GM18868 (cell line): ENCODE results near the gene HTR1E.
"Not testable (repeated sequence)": the region's sequence is repeated elsewhere in the genome, so short reads cannot be mapped to it uniquely, and the experiment has no call there.

Source experiments
- ATAC-seq: cut with Tn5 transposase; IDR thresholded peaks from one replicate; pipeline ENCODE4 v1.9.1; 2021; ENCODE audit warnings: mild to moderate bottlenecking, moderate library complexity; ENCODE audit not compliant: unreplicated experiment

The HTR1E gene, protein sequence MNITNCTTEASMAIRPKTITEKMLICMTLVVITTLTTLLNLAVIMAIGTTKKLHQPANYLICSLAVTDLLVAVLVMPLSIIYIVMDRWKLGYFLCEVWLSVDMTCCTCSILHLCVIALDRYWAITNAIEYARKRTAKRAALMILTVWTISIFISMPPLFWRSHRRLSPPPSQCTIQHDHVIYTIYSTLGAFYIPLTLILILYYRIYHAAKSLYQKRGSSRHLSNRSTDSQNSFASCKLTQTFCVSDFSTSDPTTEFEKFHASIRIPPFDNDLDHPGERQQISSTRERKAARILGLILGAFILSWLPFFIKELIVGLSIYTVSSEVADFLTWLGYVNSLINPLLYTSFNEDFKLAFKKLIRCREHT

DNA sequence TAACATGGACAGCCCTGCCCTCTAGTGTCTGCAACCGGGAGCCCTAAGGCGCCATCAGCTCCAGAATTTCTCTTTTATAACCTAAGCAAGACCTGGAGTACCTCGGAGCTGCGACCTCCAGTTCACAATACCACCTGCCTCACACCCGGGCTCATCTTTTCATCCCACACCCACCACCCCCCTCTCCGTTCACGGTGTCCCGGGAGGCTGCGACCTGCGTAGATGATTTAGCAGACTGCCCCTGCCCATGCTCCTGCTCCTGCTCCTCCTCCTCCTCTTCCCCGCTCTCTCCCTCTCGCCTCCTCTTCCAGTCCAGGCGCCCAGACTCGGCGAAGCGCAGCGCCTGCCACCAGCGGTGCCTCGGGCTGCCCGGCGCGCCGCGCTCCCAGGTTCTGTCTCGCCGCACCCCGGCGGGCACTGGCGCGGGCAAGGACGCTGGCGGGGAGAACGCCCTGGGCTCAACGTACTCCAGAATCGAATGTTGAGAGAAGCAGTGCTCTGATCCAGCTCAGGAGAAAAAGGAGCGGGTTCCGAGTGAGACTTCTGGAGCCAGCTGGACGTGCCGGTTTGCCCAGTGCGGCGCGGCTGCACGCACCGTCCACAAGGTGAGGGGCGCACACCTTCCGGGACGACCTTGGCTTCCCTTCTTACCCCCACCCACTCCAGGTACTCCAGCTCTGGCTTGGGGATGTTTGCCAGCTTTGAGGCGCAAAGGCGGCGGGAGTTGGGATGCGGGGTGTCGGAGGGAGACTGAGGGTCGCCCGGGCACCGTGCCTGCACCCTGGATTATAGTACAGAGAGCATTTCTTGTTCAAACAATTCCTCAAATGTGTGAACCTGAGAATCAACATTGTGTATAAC is at the start of gene HTR1E:
Gene HTR1E, plus strand, starts transcription at position 310 of the 861 bp plus-strand sequence. CDS start 77,807 bp downstream, outside the sequence.
- ATAC-seq: peak; percentile 65

DNA sequence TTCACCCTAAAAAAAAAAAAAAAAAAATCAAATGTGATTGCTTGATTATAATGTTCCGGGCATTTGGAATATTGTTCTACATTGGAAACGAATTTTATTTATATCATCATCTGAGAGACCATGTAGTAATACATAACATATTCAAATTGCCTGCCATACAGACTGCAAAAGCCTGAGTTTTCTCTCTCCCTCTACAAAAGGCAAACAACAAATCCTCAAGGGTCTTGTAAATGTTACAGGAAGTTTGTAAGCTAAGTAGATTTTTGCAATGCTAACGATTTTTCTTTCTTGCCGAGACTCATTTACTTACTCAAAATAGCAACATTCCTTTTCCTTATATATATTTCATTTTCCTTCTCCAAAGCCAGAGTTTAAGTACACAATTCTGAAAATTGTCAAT is 49.0 kb upstream of the HTR1E start:
- ATAC-seq: no peak

DNA sequence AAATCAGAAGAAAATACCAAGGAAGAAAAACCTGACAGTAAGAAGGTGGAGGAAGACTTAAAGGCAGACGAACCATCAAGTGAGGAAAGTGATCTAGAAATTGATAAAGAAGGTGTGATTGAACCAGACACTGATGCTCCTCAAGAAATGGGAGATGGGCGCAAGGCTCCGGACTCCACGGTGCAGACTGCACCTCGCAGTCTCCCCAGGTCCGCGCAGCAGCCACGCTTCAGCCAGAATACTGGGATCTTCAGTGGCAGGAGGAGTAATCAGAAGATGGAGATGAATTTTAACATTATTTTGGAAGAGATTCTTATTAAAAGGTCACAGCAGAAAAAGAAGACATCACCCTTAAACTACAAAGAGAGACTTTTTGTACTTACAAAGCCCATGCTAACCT is 40.1 kb upstream of the HTR1E start:
- ATAC-seq: not testable (repeated sequence)

DNA sequence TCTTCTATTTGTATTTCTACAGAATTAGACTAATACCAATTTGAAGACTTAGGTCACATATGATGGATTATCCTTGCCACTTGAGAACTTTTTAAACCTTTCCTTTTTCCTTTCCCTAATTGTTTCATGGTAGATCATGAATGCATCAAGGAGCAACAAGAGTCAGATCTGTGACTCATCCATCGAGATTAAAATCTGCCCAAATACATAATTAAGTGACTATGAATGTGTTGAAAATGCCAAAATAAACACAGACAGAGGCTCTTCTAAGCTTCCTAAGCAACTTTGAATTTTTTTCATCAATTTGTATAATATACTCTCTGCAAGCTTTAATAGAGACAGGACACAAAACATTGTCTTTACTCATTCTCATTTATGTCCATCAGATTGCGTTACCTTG is 23.5 kb upstream of the HTR1E start:
- ATAC-seq: no peak

DNA sequence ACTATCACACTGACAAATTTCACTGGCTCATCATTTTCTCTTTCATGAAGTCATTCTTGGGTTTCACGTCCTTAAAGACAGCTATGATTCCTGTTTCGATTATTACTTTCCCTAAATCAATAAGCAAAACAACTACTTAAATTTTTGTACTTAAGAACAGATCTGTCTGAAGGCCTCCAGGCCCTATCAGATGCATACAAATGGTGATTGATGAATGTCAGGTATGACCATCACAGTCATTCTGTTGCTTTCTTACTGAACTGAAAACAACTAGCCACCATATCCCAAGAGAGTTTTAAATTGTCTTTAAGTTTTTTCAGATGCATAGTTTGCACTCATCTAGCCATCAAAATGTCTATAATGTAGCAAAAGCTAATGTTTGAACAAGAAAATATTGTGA is 20.9 kb upstream of the HTR1E start:
- ATAC-seq: no peak

DNA sequence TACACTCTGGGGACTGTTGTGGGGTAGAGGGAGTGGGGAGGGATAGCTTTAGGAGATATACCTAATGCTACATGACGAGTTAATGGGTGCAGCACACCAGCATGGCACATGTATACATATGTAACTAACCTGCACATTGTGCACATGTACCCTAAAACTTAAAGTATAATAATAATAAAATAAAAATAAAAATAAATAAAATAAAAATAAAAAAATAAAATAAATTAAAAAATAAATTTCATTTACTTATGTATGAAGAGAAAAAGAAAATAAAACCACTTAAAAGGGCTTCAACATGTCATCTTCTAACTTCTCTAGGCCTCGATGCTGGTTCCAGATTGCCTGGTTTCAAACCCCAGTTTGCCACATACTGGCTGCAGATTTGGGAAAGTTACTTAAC is 10.2 kb upstream of the HTR1E start:
- not testable (repeated sequence) for ATAC-seq

DNA sequence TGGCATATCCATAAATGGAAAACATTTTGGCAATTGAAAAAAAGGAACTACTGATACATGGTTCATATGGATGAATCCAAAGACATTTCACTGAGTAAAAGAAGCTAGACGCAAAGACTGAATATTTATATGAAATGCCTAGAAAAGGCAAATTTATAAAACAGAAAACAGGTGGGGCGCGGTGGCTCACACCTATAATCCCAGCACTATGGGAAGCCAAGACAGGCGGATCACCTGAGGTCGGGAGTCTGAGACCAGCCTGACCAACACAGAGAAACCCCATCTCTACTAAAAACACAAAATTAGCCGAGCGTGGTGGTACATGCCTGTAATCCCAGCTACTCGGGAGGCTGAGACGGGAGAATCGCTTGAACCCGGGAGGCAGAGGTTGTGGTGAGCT is 9.5 kb upstream of the HTR1E start:
- not testable (repeated sequence) for ATAC-seq

DNA sequence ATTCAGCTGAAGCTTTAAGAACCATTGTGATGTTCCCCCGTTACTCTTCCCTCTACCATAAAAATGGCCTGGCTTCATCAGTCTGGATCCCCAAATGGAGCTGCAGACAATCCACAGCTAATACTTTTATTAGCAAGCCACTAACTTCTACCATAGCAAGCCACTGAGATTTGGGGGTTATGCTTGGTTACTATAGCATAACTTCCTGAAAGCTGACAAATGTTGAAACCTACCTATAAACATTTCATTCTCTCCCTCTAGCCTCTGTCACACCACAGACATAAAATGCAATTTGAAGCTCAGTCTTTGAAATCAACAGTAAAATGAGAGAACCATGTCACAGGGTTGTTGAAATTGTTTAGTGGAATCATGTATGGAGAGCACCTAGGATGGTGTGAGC is 3.0 kb upstream of the HTR1E start:
- peak; percentile 68 for ATAC-seq

DNA sequence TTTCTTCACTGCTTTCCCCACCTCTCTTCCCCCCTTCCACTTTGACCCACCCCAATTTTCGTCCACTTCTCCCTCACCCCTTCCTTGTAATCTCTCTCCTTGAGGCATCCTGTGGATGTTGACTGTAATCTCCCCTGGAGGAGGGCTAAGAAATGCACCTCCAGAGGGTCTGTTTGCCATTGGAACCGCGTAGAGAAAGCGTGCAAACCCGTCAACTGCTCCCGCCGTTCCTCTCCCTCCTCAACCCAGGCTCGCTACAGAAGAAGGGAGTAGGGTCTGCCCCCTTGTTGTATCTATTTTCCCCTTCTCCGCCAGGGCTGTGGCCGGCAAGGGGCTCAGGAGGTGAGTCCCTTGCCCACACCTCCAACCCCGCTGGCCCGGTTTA is 502 bp upstream of the HTR1E start:
- no peak for ATAC-seq

DNA sequence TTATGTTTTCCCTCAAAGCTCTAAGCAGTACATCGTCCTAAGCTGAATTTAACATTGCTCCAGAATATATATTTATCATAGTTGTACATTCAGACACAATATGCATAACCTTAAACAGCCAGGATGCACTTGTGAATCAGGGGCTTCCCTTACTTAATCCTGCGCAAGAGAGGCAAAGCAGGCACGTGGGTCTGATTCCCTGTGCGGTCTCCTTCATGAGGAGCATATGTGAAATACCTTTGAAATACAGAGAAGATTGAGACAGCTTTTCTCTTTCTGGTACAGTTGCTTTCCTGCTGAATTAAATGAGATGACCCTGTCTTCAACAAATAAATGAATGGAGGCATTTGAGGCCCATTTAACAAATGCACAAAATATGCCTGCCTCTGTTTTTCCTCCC is 1.5 kb downstream of the HTR1E start:
- ATAC-seq: no peak

DNA sequence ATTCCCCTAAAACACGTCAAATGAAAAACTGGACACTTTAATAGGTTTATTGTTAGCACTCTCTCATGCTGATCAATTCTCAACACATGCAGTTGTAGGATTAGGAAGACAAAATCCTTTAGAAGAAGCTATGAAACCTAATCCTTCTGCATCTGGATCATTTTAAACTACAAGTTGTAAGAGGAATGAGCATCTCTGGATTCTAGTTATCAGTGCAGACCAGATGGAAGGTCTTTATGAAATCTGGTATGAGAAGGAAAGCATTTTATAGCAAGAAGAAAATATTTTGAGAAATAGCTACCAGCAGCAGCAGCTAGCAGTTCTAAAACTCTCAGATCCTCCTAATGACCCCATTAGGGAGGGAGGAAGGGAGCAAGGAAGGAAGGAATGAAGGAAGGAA is 4.1 kb downstream of the HTR1E start:
- no peak for ATAC-seq

DNA sequence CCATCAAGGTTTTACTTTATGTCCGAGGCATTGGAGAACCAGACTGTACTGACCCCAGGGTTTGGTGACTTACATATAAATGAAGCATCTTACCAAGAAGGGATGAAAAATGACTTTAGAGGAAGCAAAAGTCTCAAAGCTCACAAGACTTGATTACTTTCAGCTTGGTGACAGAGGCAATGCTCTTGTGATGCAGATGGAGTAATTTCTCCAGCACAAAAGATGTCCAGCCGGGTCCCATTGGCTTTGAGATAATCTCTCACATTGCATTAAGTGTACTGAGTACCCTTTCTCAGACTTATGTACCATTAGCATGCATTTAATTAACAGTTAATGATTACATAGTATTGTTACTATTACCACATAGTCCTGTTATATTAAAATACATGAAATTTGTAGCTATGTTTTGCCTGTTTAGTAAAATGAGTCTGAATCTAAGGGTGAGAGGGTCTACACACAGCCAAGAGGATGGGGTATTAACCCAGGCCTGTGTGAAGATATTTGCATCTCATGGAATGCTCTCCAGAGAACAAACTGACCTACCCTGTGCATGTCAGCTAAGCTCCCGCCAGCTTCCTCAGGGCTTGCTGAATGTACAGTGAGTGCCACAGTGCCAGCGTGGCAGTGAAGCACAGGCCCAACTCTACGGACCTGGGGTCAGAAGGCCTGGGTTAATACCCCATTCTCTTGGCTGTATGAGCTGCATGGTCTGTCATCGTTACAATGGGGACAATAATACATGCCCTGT is 5.6 kb downstream of the HTR1E start:
- ATAC-seq: no peak

DNA sequence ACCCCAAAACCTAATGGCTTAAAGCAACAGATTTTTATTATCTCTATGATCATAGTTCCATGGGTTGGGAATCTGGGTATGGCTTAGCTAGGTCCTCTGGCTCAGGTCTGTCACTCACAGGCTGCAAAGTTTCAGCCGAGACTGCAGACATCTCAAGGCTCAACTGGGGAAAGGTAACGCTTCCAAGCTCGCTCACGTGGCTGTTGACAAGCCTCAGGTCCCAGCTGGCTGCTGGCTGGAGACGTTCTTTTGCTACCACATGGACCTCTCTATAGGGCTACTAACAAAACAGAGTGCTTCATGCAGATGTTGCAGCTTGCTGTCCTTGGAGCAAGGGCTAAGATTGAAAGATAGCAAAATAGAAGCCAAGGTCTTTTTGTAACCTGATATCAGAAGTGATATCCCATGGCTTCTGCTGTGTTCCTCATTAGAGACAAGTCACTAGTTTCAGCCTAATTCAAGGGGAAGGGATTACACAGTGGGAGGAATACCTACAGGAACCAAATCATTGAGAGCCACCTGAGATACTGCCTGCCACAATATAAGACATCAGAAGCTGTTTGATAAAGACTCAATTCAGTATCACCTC is 6.6 kb downstream of the HTR1E start:
- no peak for ATAC-seq

DNA sequence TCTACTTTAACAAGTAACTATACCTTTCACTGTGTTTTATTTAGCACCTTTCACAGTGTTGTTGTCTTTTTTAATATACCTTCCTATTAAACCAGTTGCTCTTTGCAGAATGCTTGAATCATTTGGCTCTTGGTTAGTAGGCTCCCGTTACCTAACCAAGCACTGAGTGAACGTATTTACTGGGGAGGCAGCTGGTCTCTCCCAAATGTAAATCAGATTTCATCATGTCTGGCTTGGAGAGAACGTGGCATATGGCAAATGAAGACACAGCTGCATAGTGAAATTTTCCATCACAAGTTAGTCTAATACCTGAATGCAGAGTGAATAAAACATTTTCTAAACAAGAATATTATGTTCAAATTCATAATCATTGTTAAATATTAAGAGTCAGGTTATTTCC is 12.4 kb downstream of the HTR1E start:
- no peak for ATAC-seq

DNA sequence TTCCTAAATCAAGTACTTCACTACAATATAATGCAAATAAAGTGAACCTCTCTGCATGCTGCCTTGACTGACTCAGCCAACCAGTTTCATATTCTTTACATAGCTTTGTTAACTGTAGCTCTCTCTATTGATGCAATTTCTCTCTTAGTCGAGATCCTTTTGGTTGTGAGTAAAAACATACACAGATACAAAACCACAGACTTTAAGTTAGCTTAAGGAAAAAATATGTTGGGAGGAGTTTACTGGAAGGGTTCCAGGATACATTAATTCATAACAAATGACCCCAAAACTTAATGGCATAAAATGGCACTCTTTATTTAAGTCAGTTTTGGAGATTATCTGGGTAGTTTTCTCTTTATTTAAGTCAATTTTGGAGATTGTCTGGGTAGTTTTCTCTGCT is 15.7 kb downstream of the HTR1E start:
- no peak for ATAC-seq

DNA sequence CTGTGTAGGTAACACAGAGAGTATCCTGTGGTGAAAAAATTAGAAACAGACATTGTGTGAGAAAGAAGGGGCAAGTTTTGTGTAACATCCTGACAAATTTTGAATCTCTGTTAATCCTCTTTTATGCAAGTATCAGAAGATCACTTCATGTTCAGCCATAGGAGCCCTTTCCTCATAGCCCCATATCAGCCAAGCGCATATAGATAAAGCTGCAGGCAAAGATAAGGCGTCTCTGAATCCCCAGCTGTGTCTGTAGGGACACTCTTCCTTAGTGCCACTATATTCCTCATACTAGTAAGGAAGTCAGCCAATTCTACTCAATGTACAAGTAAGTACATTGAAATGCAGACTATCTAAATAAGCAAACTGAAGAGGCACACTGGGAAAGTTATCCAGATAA is 22.3 kb downstream of the HTR1E start:
- ATAC-seq: no peak

DNA sequence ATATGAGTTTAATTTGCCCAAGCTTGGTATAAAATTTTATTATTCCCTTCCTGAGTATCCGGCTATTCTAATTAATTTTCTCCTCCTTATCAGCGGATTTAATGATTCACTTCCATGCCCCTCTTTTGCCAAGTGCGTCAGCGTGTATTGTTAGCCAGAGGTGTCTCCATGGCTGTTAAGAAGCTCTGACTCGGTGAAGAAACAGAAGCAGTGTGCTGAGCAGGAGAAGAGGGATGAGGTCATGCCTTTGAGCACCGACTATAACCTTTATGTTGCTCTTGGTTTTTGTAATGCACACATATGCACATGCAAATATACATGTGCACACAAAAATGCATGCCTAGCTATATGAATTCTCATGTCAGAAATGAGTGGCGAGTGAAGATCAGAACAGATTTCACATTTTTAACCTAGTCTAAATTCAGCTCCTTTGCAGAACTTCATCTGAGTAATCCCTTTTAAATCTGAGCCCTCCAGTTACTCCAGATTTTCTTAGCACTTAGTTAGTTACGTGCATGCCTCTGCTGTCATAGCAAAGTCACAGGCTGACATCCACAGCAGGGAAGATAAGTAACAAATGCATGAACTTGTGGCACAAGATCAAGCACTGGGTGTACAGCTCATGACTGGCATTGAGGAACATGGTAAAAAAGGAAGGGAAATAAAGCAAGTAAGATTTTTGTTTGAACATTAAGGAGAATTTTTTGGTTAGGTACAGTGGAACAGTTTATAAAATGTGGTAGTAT is 24.3 kb downstream of the HTR1E start:
- ATAC-seq: no peak

DNA sequence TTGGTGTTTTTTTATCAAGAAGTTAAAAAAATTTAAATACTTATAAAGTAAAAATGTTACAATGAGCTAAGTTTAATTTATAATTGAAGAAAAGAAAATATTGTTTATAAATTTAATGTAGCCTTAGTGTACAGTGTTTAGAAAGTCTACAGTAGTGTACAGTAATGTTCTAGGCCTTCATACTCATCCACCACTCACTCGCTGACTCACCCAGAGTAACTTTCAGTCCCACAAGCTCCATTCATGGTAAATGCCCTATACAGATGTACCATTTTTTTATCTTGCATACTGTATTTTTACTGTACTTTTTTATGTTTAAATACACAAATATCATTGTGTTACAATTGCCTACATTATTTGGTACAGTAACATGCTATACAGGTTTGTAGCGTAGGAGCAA is 26.0 kb downstream of the HTR1E start:
- no peak for ATAC-seq

DNA sequence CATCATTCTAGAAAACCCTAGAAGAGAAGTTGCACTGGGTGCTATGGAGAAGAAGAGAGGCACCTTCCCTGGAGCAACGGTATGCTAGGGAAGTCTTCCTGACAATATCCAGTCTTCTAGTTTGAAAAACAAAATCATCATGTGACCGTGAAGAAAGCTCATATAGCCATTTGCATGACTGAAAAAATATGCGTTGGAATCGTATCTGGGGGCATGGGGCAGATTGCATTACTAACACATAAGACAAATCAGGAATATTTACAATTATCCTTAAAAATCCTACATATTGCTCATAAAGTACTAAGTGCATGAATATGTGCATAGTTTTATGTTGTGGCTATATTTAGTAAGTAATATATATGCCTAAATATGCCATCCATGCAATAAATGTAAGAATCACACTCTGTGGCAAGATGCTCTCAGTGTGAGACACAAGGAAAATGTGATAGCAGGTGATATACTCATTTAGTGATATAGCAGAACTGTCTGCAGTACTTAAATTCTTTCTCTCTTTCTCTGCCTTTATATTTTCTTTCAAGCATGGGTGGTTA is 26.8 kb downstream of the HTR1E start:
- ATAC-seq: no peak

DNA sequence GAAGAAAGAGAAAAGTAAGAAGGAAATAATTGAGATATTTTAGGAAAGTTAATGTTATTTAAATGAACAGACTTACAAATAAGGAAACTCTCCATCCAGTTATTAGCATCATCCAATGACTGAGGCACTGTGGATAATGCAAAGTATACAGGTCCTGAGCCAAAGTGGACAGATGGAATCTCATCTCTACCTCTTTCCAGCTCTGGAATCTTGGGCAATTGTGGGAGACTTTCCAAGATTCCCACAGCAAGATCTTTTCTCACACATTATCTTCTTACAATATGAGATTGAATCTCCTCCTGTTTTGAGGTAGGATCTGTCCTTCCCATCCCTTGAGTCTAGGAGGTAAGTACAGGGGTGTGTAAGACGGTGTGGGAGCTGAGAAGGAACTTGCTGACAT is 28.9 kb downstream of the HTR1E start:
- ATAC-seq: no peak
